GM12878 (cell line): ENCODE data around the gene SBF2. TPM values are rescaled to one million over a fixed set of nuclear protein-coding genes. Genes with fewer than 3 reads are reported as not detected.

Experiments used
- ATAC-seq: fragments of 200-7000 bp; cut with Tn5 transposase; 3 replicates; pipeline ENCODE4 v1.9.1; 2020; ENCODE audit warnings: mild to moderate bottlenecking, moderate library complexity
- BruUV-seq: library from RNA; stranded (reverse); fragments of 400-500 nt; replicated peaks from 2 replicates; lab custom pipeline; 2021; lab: Mats Ljungman, UMichigan
- CTCF ChIA-PET: fragments of 300-600 bp; sonication (Branson Sonifier 250); formaldehyde crosslinking; extraction: SDS; loops from one replicate; lab custom pipeline; 2021; ENCODE audit warnings: inconsistent platforms; lab: Yijun Ruan, JAX
- POLR2A ChIA-PET: fragments of 350-600 bp; formaldehyde crosslinking; extraction: SDS; loops from one replicate; lab custom pipeline; 2021; ENCODE audit warnings: inconsistent platforms; lab: Charles Lee
- RAD21 ChIA-PET: fragments of 300-600 bp; sonication (Branson Sonifier 250); formaldehyde crosslinking; loops from one replicate; lab custom pipeline; 2023; ENCODE audit warnings: antibody characterized with exemption; ENCODE audit not compliant: unreplicated experiment; lab: Charles Lee
- SMC1A ChIA-PET: fragments of 300-600 bp; sonication (Branson Sonifier 250); formaldehyde crosslinking; loops from one replicate; lab custom pipeline; 2023; ENCODE audit not compliant: unreplicated experiment, uncharacterized antibody; lab: Charles Lee
- DNase-seq: peaks from one replicate; pipeline ENCODE4 v3.0.0-alpha.2; 2011; ENCODE audit warnings: low read depth, low spot score
- FAIRE-seq: peaks from 3 replicates; lab custom pipeline; 2011; peaks lifted over from hg19 to GRCh38; lab: Jason Lieb, UNC
- H2AFZ ChIP-seq: 2 replicates; pipeline ENCODE4 v1.6.0; 2011; ENCODE audit warnings: low read depth, low read length, control low read depth; ENCODE audit not compliant: control insufficient read depth
- H3K27ac ChIP-seq: 2 replicates; pipeline ENCODE4 v1.5.1; 2011; ENCODE audit warnings: control low read depth; ENCODE audit not compliant: control insufficient read depth, insufficient read depth
- H3K27me3 ChIP-seq, 2 experiments: replicated peaks in 1 of 2; 2 replicates each; pipeline versions ENCODE4 v1.6.0 to v1.6.1; 2011; ENCODE audit warnings: low read length in 1 of 2; ENCODE audit not compliant: control insufficient read depth in 2 of 2, insufficient read depth in 2 of 2
- H3K36me3 ChIP-seq, 2 experiments: 2 replicates each; pipeline ENCODE4 v1.5.1; 2011; ENCODE audit warnings: low read length in 1 of 2; ENCODE audit not compliant: control insufficient read depth in 2 of 2, insufficient read depth in 2 of 2
- H3K4me1 ChIP-seq: 2 replicates; pipeline ENCODE4 v1.6.1; 2011; ENCODE audit warnings: mild to moderate bottlenecking, low read length, moderate library complexity, mixed read lengths; ENCODE audit not compliant: control insufficient read depth, insufficient read depth
- H3K4me2 ChIP-seq: 2 replicates; pipeline ENCODE4 v1.6.0; 2011; ENCODE audit warnings: control low read depth; ENCODE audit not compliant: control insufficient read depth, insufficient read depth
- H3K4me3 ChIP-seq: fragments of 200-600 bp; sonication (generic); 2 replicates; pipeline ENCODE4 v1.5.1; 2016
- H3K79me2 ChIP-seq: 2 replicates; pipeline ENCODE4 v1.6.0; 2011; ENCODE audit warnings: low read length; ENCODE audit not compliant: control insufficient read depth, insufficient read depth
- H3K9ac ChIP-seq: 2 replicates; pipeline ENCODE4 v1.8.0; 2011; ENCODE audit warnings: low read length, control low read depth, mixed read lengths; ENCODE audit not compliant: control insufficient read depth, insufficient read depth
- H3K9me3 ChIP-seq: replicated peaks from 3 replicates; pipeline ENCODE4 v1.5.1; 2011; ENCODE audit warnings: mild to moderate bottlenecking, low read length; ENCODE audit not compliant: control insufficient read depth, insufficient read depth
- H4K20me1 ChIP-seq: 2 replicates; pipeline ENCODE4 v1.6.0; 2011; ENCODE audit not compliant: control insufficient read depth, insufficient read depth
- EGR1 ChIP-seq, 2 experiments: IDR thresholded peaks; 1 replicate in 1 of 2; 2 replicates in 1 of 2; pipeline ENCODE4 v1.6.1; 2011 to 2012; ENCODE audit warnings: low read depth in 2 of 2, low read length in 2 of 2, borderline replicate concordance in 1 of 2, mild to moderate bottlenecking in 1 of 2, moderate library complexity in 1 of 2
- IKZF1 ChIP-seq: fragments of 450-650 bp; conservative IDR thresholded peaks from 2 replicates; pipeline ENCODE4 v1.6.1; 2017; ENCODE audit warnings: antibody characterized with exemption, mild to moderate bottlenecking
- LARP7 ChIP-seq: fragments of 450-650 bp; IDR thresholded peaks from 2 replicates; pipeline ENCODE4 v1.6.1; 2017; ENCODE audit warnings: mild to moderate bottlenecking
- MYC ChIP-seq: IDR thresholded peaks from 2 replicates; pipeline ENCODE4 v1.6.1; 2011; ENCODE audit warnings: mild to moderate bottlenecking, low read length, moderate library complexity, inconsistent platforms; ENCODE audit not compliant: insufficient read depth, insufficient replicate concordance, insufficient read length, severe bottlenecking
- PAX5 ChIP-seq: IDR thresholded peaks from 2 replicates; pipeline ENCODE4 v1.6.1; 2011; ENCODE audit warnings: low read depth, low read length, borderline replicate concordance
- TCF7 ChIP-seq: IDR thresholded peaks from 2 replicates; pipeline ENCODE4 v1.6.1; 2014; ENCODE audit warnings: antibody characterized with exemption, borderline replicate concordance
- USF2 ChIP-seq: IDR thresholded peaks from 2 replicates; pipeline ENCODE4 v1.6.1; 2011; ENCODE audit warnings: low read depth, low read length, improper control_type of control experiment, borderline replicate concordance
- ZBTB4 ChIP-seq: fragments of 450-650 bp; formaldehyde crosslinking; IDR thresholded peaks from 2 replicates; pipeline ENCODE4 v1.4.0; 2022; ENCODE audit warnings: mild to moderate bottlenecking, moderate library complexity
- ZNF24 ChIP-seq: fragments of 450-650 bp; IDR thresholded peaks from 2 replicates; pipeline ENCODE4 v1.6.1; 2017; ENCODE audit warnings: antibody characterized with exemption, mild to moderate bottlenecking
- ZNF274 ChIP-seq: IDR thresholded peaks from one replicate; pipeline ENCODE4 v1.8.0; 2011; ENCODE audit not compliant: insufficient read length, insufficient read depth
- WGBS: methylation state at CpG from one replicate; pipeline ENCODE4 v1.1.6; 2016; ENCODE audit warnings: low lambda C conversion rate; ENCODE audit not compliant: insufficient replicate concordance, insufficient coverage; ENCODE audit errors: missing lambda C conversion rate; 5-methylcytosine and 5-hydroxymethylcytosine counted together
- in situ Hi-C: fragments of 300-500 bp; cut with MboI; formaldehyde crosslinking; loops from 9 replicates; pipeline ENCODE4 v1.14.3; 2018; ENCODE audit warnings: mixed read lengths
- intact Hi-C: fragments of 100-400 bp; cut with micrococcal nuclease; formaldehyde crosslinking; loops from one replicate; pipeline ENCODE4 v1.14.2; 2022; ENCODE audit not compliant: unreplicated experiment
- polyA plus RNA-seq, 11 experiments: library from polyadenylated mRNA; depleted of rRNA in 4 of 11; unstranded in 6 of 11; stranded (reverse) in 5 of 11; fragments of >200 nt; fragmentation: Nextera tagmentation in 4 of 11; fragmentation: Illumina TruSeq in 1 of 11; extraction: Ambion mirVana in 4 of 11; extraction: Trizol in 1 of 11; gene quantifications; 1 replicate in 1 of 11; 2 replicates in 10 of 11; pipeline versions ENCODE4 v1.2.1 to v1.2.3, GENCODE V29; 2011 to 2016; ENCODE audit warnings: inconsistent platforms in 2 of 11, missing spikeins in 2 of 11, low read depth in 1 of 11
- total RNA-seq, 4 experiments: library from RNA; depleted of rRNA in 3 of 4; stranded (reverse); fragments of >200 nt in 3 of 4; fragmentation: Illumina TruSeq in 1 of 4; extraction: Trizol in 1 of 4; gene quantifications; 2 replicates each; pipeline versions ENCODE4 v1.2.1 to v1.2.3, GENCODE V29; 2013 to 2021
- TF ChIP-seq, protein P1 (sequence below): fragments of 450-650 bp; IDR thresholded peaks from 2 replicates; pipeline ENCODE4 v1.6.1; 2017; ENCODE audit warnings: mild to moderate bottlenecking

Gene SBF2
- total and polyA plus RNA-seq, 10 of the 15 experiments (the other 5 are each of a cell fraction or from before 2014, with no cell fraction given) = 0.24 to 2.3 (median 1.1) TPM

DNA sequence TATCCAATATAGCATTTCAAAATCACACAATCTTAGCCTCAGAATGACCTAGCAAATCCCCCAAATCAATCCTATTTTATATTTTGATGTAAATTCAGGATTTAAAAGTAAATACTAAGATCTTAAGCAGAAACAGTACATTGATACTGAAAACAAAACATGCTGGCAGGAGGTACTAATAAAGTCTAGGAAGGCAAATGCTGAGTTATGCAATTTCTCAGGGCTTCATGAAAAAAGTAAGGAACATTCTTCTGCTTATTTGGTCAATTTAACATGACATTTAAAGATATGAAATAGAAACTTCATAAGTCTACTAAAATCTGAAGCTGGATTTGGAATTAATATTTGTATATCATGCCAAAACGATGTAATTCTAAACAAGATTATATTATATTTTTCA, 476.8 kb downstream of the SBF2 start:
- FAIRE-seq (no peak), DNase-seq (no peak), ATAC-seq (no peak)
- intact Hi-C loops (no loop called here), in situ Hi-C loops (no loop called here)
- Histone ChIP-seq H3K9ac (no peak overlapping the region), H4K20me1 (no peaks in the 10 kb centered on the region), H3K79me2 (no peaks in the 10 kb centered on the region), H2AFZ (no peak overlapping the region), H3K27me3 (no peaks in the 10 kb centered on the region), H3K4me3 (no peak overlapping the region), H3K9me3 (no peaks in the 10 kb centered on the region), H3K4me1 (no peaks in the 10 kb centered on the region), H3K27ac (no peak overlapping the region), H3K36me3 (no peaks in the 10 kb centered on the region), H3K4me2 (no peak overlapping the region)
- no TSS peak for BruUV-seq
- CTCF ChIA-PET = interaction anchor here (0.6 kb wide), 1 partner anchor 13 kb away, joined by 4 read pairs; no protein-coding TSS in a partner anchor
- TF ChIP-seq PAX5 = no peak
- TF ChIP-seq TCF7 = no peak
- TF ChIP-seq USF2 = no peak
- TF ChIP-seq, protein P1, sequence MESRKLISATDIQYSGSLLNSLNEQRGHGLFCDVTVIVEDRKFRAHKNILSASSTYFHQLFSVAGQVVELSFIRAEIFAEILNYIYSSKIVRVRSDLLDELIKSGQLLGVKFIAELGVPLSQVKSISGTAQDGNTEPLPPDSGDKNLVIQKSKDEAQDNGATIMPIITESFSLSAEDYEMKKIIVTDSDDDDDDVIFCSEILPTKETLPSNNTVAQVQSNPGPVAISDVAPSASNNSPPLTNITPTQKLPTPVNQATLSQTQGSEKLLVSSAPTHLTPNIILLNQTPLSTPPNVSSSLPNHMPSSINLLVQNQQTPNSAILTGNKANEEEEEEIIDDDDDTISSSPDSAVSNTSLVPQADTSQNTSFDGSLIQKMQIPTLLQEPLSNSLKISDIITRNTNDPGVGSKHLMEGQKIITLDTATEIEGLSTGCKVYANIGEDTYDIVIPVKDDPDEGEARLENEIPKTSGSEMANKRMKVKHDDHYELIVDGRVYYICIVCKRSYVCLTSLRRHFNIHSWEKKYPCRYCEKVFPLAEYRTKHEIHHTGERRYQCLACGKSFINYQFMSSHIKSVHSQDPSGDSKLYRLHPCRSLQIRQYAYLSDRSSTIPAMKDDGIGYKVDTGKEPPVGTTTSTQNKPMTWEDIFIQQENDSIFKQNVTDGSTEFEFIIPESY = no peak
- no peak for TF ChIP-seq ZNF274
- no peak for TF ChIP-seq MYC
- TF ChIP-seq LARP7 = no peak
- no peak for TF ChIP-seq ZBTB4 (CRISPR knock-in tag)
- TF ChIP-seq IKZF1 = no peak
- TF ChIP-seq EGR1 (IDR thresholded peaks at IDR 0.05; ENCODE audit: borderline replicate concordance in 1 of 2, low read depth in 2 of 2, low read length in 2 of 2) = no peak
- TF ChIP-seq ZNF24 = no peak
- POLR2A ChIA-PET = no interaction called here
- 83% methylated on average over 1 of the region's 1 CpG for WGBS
- SMC1A ChIA-PET = interaction anchor here (0.9 to 1.4 kb wide), 3 partner anchors 11 to 37 kb away, joined by 3 to 5 read pairs (median 4); no protein-coding TSS in a partner anchor
- RAD21 ChIA-PET = no interaction called here
